ENCODE results near the gene BEGAIN. TPM values are rescaled to one million over a fixed set of nuclear protein-coding genes. Genes with fewer than 3 reads are reported as not detected.

BEGAIN gene
- total and polyA plus RNA-seq, 9 of the 15 experiments (the other 6 are each of a cell fraction or from before 2014, with no cell fraction given), result 0.07 to 0.68 (median 0.55) TPM; not detected in 3

GRCh38 chr14:100547633-100548294 lies 39.5 kb downstream of the BEGAIN start:
- Histone ChIP-seq H2AFZ (ENCODE audit: low read depth, low read length) (no peak overlapping the region), H3K9me3 (replicated peaks; ENCODE audit: control insufficient read depth, insufficient read depth, low read depth, low read length) (no peaks in the 10 kb centered on the region), H3K4me3 (no peak overlapping the region), H3K4me2 (ENCODE audit: insufficient read depth, low read length) (no peak overlapping the region), H3K4me1 (replicated peaks in 1 of 2; ENCODE audit: control insufficient read depth in 2 of 2, insufficient read depth in 2 of 2, low read length in 2 of 2) (peaks cover 12 to 55% of the 10 kb centered on the region in 2 experiments; a peak in 4 of 5 replicates), H4K20me1 (replicated peaks; ENCODE audit: control insufficient read depth, insufficient read depth, low read length) (no peaks in the 10 kb centered on the region), H3K27ac (ENCODE audit: extremely low read depth, low read depth, low read length) (no peak overlapping the region), H3K27me3 (ENCODE audit: control insufficient read depth in 2 of 2, insufficient read depth in 2 of 2, low read length in 2 of 2) (no peaks in the 10 kb centered on the region), H3K79me2 (ENCODE audit: control insufficient read depth, insufficient read depth, low read length) (no peaks in the 10 kb centered on the region), H3K36me3 (ENCODE audit: control insufficient read depth, insufficient read depth, low read length) (no peaks in the 10 kb centered on the region), H3K9me1 (ENCODE audit: control insufficient read depth, insufficient read depth, low read length) (no peaks in the 10 kb centered on the region), H3K9ac (ENCODE audit: insufficient read depth in 1 of 2, low read depth in 2 of 2, low read length in 2 of 2) (no peak overlapping the region)
- WGBS (ENCODE audit: insufficient coverage, low coverage, missing lambda C conversion rate), result 53% methylated on average over 14 of the region's 18 CpGs
- FAIRE-seq (no peak), DNase-seq (ENCODE audit: extremely low read depth in 1 of 4, low spot score in 3 of 4) (no peak), ATAC-seq (no peak)
- TF ChIP-seq SIN3B (IDR thresholded peaks at IDR 0.05; ENCODE audit: low read depth) (no peak), DACH1 (IDR thresholded peaks at IDR 0.05; ENCODE audit: partially characterized antibody) (no peak), NCOA2 (IDR thresholded peaks at IDR 0.05; ENCODE audit: partially characterized antibody in 2 of 2) (no peak), BCOR (IDR thresholded peaks at IDR 0.05) (peak; percentile 29; the same call in 1 of the 2 replicates), ETS1 (conservative IDR thresholded peaks at IDR 0.05; ENCODE audit: control insufficient read depth, low read depth, low read length) (no peak), ZNF436 (CRISPR knock-in tag; IDR thresholded peaks at IDR 0.05) (peak; percentile 74; the same call in 1 of the 2 replicates), RNF2 (IDR thresholded peaks at IDR 0.05) (no peak), ZFP36 (IDR thresholded peaks at IDR 0.05; ENCODE audit: low read depth, low read length, partially characterized antibody) (peak; percentile 98), HNRNPUL1 (IDR thresholded peaks at IDR 0.05; ENCODE audit: low read length) (no peak), MYBL2 (IDR thresholded peaks at IDR 0.05; ENCODE audit: low read depth) (no peak), MYBL2 (CRISPR knock-in tag; IDR thresholded peaks at IDR 0.05; ENCODE audit: borderline replicate concordance) (no peak), KDM5B (IDR thresholded peaks at IDR 0.05; ENCODE audit: insufficient replicate concordance, low read depth, low read length) (peak; percentile 14), USF1 (CRISPR knock-in tag; IDR thresholded peaks at IDR 0.05) (peak; percentile 51), CUX1 (CRISPR knock-in tag; IDR thresholded peaks at IDR 0.05) (no peak), ZNF551 (CRISPR knock-in tag; IDR thresholded peaks at IDR 0.05) (no peak), FOXA3 (CRISPR knock-in tag; conservative IDR thresholded peaks at IDR 0.05 in 1 of 2, IDR thresholded peaks at IDR 0.05 in 1 of 2) (no peak)
- BruUV-seq (replicated peaks), result no TSS peak
- intact Hi-C loops (cut with micrococcal nuclease), result loop anchor here (5.0 kb wide), 1 partner anchor 100 kb away; no protein-coding TSS in a partner anchor
- ChIA-PET CTCF (ENCODE audit: low intra/inter-chr PET ratio) (no interaction called here), POLR2A (no interaction called here)
- in situ Hi-C loops (cut with MboI), result no loop called here

Data from K562 (cell line).